Mesendoderm (in vitro differentiated cells): ENCODE data around the gene EHBP1.

Experiments used
- DNase-seq: peaks from one replicate; pipeline ENCODE4 v3.0.0; 2013
- H2AK5ac ChIP-seq: 2 replicates; pipeline ENCODE4 v1.6.1; 2013; ENCODE audit warnings: low read length, inconsistent platforms
- H2BK120ac ChIP-seq: 2 replicates; pipeline ENCODE4 v1.6.1; 2013; ENCODE audit warnings: low read depth, mild to moderate bottlenecking, low read length, moderate library complexity, mixed read lengths
- H2BK15ac ChIP-seq: replicated peaks from 2 replicates; pipeline ENCODE4 v1.6.1; 2013; ENCODE audit warnings: low read depth, mild to moderate bottlenecking, moderate library complexity
- H2BK5ac ChIP-seq: 2 replicates; pipeline ENCODE4 v1.6.1; 2013; ENCODE audit warnings: low read length, inconsistent platforms
- H3K18ac ChIP-seq: 2 replicates; pipeline ENCODE4 v1.6.1; 2013; ENCODE audit warnings: mild to moderate bottlenecking, low read length, mixed read lengths
- H3K23ac ChIP-seq: one replicate; pipeline ENCODE4 v1.6.1; 2013; ENCODE audit warnings: low read length
- H3K27ac ChIP-seq: 2 replicates; pipeline ENCODE4 v1.5.1; 2013; ENCODE audit warnings: low read depth, mild to moderate bottlenecking, inconsistent platforms, low read length, moderate library complexity
- H3K27me3 ChIP-seq: 2 replicates; pipeline ENCODE4 v1.6.1; 2013; ENCODE audit warnings: low read length, control low read depth, mild to moderate bottlenecking, inconsistent platforms; ENCODE audit not compliant: insufficient read depth, poor library complexity
- H3K36me3 ChIP-seq: 2 replicates; pipeline ENCODE4 v1.6.1; 2013; ENCODE audit warnings: low read length, inconsistent platforms; ENCODE audit not compliant: control insufficient read depth, insufficient read depth
- H3K4ac ChIP-seq: one replicate; pipeline ENCODE4 v1.6.1; 2013; ENCODE audit warnings: low read depth, mild to moderate bottlenecking, low read length, moderate library complexity
- H3K4me1 ChIP-seq: 2 replicates; pipeline ENCODE4 v1.6.1; 2013; ENCODE audit warnings: low read depth, low read length, inconsistent platforms; ENCODE audit not compliant: control insufficient read depth
- H3K4me2 ChIP-seq: 2 replicates; pipeline ENCODE4 v1.6.1; 2013; ENCODE audit warnings: low read length
- H3K4me3 ChIP-seq: 2 replicates; pipeline ENCODE4 v1.5.1; 2013; ENCODE audit warnings: mild to moderate bottlenecking, low read length
- H3K56ac ChIP-seq: one replicate; pipeline ENCODE4 v1.6.1; 2013; ENCODE audit warnings: low read length
- H3K79me1 ChIP-seq: 2 replicates; pipeline ENCODE4 v1.6.1; 2013; ENCODE audit warnings: low read length, inconsistent platforms
- H3K79me2 ChIP-seq: 2 replicates; pipeline ENCODE4 v1.6.1; 2013; ENCODE audit warnings: mild to moderate bottlenecking, low read length; ENCODE audit not compliant: control insufficient read depth, insufficient read depth
- H3K9ac ChIP-seq: 2 replicates; pipeline ENCODE4 v1.6.1; 2013; ENCODE audit warnings: low read length, inconsistent platforms
- H4K5ac ChIP-seq: one replicate; pipeline ENCODE4 v1.6.1; 2013; ENCODE audit warnings: low read length
- H4K8ac ChIP-seq: one replicate; pipeline ENCODE4 v1.6.1; 2013; ENCODE audit warnings: low read depth, mild to moderate bottlenecking, control low read depth, low read length, moderate library complexity
- WGBS: extraction: QIAGEN DNeasy Blood & Tissue Kit; methylation state at CpG from one replicate; pipeline ENCODE4 v1.1.7; 2013; ENCODE audit warnings: low lambda C conversion rate, missing lambda C conversion rate; ENCODE audit not compliant: insufficient coverage; ENCODE audit errors: extremely low coverage; 5-methylcytosine and 5-hydroxymethylcytosine counted together

The EHBP1 gene

GRCh38 chr2:62871506-62871905 is 166.0 kb downstream of the EHBP1 start:
- no peaks in the 10 kb centered on the region for H3K4me1 ChIP-seq
- DNase-seq, result no peak
- H2BK120ac ChIP-seq, result no peak overlapping the region
- H4K8ac ChIP-seq, result no peak overlapping the region
- H3K36me3 ChIP-seq, result no peaks in the 10 kb centered on the region
- H3K79me2 ChIP-seq, result no peaks in the 10 kb centered on the region
- no peak overlapping the region for H3K9ac ChIP-seq
- no peak overlapping the region for H3K18ac ChIP-seq
- H3K79me1 ChIP-seq, result no peaks in the 10 kb centered on the region
- H2AK5ac ChIP-seq, result no peak overlapping the region
- H3K4me2 ChIP-seq, result no peak overlapping the region
- no peak overlapping the region for H3K27ac ChIP-seq
- no peak overlapping the region for H3K4ac ChIP-seq
- H3K27me3 ChIP-seq, result no peaks in the 10 kb centered on the region
- H2BK15ac ChIP-seq, result no peak overlapping the region
- H4K5ac ChIP-seq, result no peak overlapping the region
- H3K23ac ChIP-seq, result no peak overlapping the region
- H3K4me3 ChIP-seq, result no peak overlapping the region
- no peak overlapping the region for H2BK5ac ChIP-seq
- H3K56ac ChIP-seq, result no peak overlapping the region
- no CpG with 5 or more reads among the region's 1 CpG for WGBS

- H4K8ac ChIP-seq, result no peak overlapping the region
- no CpG with 5 or more reads among the region's 3 CpGs for WGBS
- no peak for DNase-seq
Observed at GRCh38 chr2:62873603-62874002, 168.1 kb downstream of the EHBP1 start.

GRCh38 chr2:62874881-62875383 is 169.4 kb downstream of the EHBP1 start:
- Histone ChIP-seq H3K23ac (no peak overlapping the region), H3K18ac (no peak overlapping the region), H2BK15ac (no peak overlapping the region), H3K4me1 (no peaks in the 10 kb centered on the region), H2BK120ac (no peak overlapping the region), H2AK5ac (no peak overlapping the region), H3K27ac (no peak overlapping the region), H4K8ac (no peak overlapping the region), H3K79me1 (no peaks in the 10 kb centered on the region), H3K4me2 (no peak overlapping the region), H3K56ac (no peak overlapping the region), H4K5ac (no peak overlapping the region), H3K79me2 (no peaks in the 10 kb centered on the region), H3K36me3 (no peaks in the 10 kb centered on the region), H3K4ac (no peak overlapping the region), H3K9ac (no peak overlapping the region), H2BK5ac (no peak overlapping the region), H3K4me3 (no peak overlapping the region), H3K27me3 (no peaks in the 10 kb centered on the region)
- no CpG with 5 or more reads among the region's 6 CpGs for WGBS
- no peak for DNase-seq

More at GRCh38 chr2:62873603-62874002, 168.1 kb downstream of the EHBP1 start:
- H3K9ac ChIP-seq, result no peak overlapping the region
- no peak overlapping the region for H4K5ac ChIP-seq
- H3K4me3 ChIP-seq, result no peak overlapping the region
- no peak overlapping the region for H3K18ac ChIP-seq
- no peaks in the 10 kb centered on the region for H3K36me3 ChIP-seq
- H2BK5ac ChIP-seq, result no peak overlapping the region
- H2AK5ac ChIP-seq, result no peak overlapping the region
- H3K79me1 ChIP-seq, result no peaks in the 10 kb centered on the region
- no peak overlapping the region for H3K56ac ChIP-seq
- H3K4me2 ChIP-seq, result no peak overlapping the region
- no peak overlapping the region for H3K23ac ChIP-seq
- H3K27me3 ChIP-seq, result no peaks in the 10 kb centered on the region
- H2BK15ac ChIP-seq, result no peak overlapping the region
- no peaks in the 10 kb centered on the region for H3K4me1 ChIP-seq
- H3K79me2 ChIP-seq, result no peaks in the 10 kb centered on the region
- H3K4ac ChIP-seq, result no peak overlapping the region
- H3K27ac ChIP-seq, result no peak overlapping the region
- H2BK120ac ChIP-seq, result no peak overlapping the region

GRCh38 chr2:62881162-62881795 is 175.8 kb downstream of the EHBP1 start:
- H2BK15ac ChIP-seq, result no peak overlapping the region
- no peak overlapping the region for H3K4me2 ChIP-seq
- no peak overlapping the region for H3K4me3 ChIP-seq
- no peak overlapping the region for H2BK120ac ChIP-seq
- H3K36me3 ChIP-seq, result no peaks in the 10 kb centered on the region
- WGBS, result no CpG with 5 or more reads among the region's 4 CpGs
- H3K27ac ChIP-seq, result no peak overlapping the region
- no peaks in the 10 kb centered on the region for H3K79me1 ChIP-seq
- no peak overlapping the region for H4K5ac ChIP-seq
- no peaks in the 10 kb centered on the region for H3K79me2 ChIP-seq
- H2BK5ac ChIP-seq, result no peak overlapping the region
- H3K18ac ChIP-seq, result no peak overlapping the region
- no peak overlapping the region for H3K56ac ChIP-seq
- DNase-seq, result no peak
- no peak overlapping the region for H2AK5ac ChIP-seq
- no peak overlapping the region for H4K8ac ChIP-seq
- H3K9ac ChIP-seq, result no peak overlapping the region
- H3K4ac ChIP-seq, result no peak overlapping the region
- H3K27me3 ChIP-seq, result no peaks in the 10 kb centered on the region
- no peak overlapping the region for H3K23ac ChIP-seq
- no peaks in the 10 kb centered on the region for H3K4me1 ChIP-seq

GRCh38 chr2:62883629-62884028 is 178.1 kb downstream of the EHBP1 start:
- Histone ChIP-seq H3K4me3 (no peak overlapping the region), H2BK15ac (no peak overlapping the region), H4K5ac (no peak overlapping the region), H2AK5ac (no peak overlapping the region), H3K18ac (no peak overlapping the region), H3K4ac (no peak overlapping the region), H2BK120ac (no peak overlapping the region), H3K4me2 (no peak overlapping the region), H3K27ac (no peak overlapping the region), H2BK5ac (no peak overlapping the region), H3K56ac (no peak overlapping the region), H3K79me2 (no peaks in the 10 kb centered on the region), H4K8ac (no peak overlapping the region), H3K4me1 (no peaks in the 10 kb centered on the region), H3K9ac (no peak overlapping the region), H3K27me3 (no peaks in the 10 kb centered on the region), H3K36me3 (no peaks in the 10 kb centered on the region), H3K23ac (no peak overlapping the region), H3K79me1 (no peaks in the 10 kb centered on the region)
- DNase-seq, result no peak
- WGBS, result no CpG with 5 or more reads among the region's 7 CpGs

- no peaks in the 10 kb centered on the region for H3K79me2 ChIP-seq
- H3K79me1 ChIP-seq, result no peaks in the 10 kb centered on the region
Observed at GRCh38 chr2:62884086-62884485, 178.6 kb downstream of the EHBP1 start.

More at GRCh38 chr2:62884086-62884485, 178.6 kb downstream of the EHBP1 start:
- no peaks in the 10 kb centered on the region for H3K4me1 ChIP-seq
- no peak overlapping the region for H3K4ac ChIP-seq
- no peak overlapping the region for H3K23ac ChIP-seq
- H3K56ac ChIP-seq, result no peak overlapping the region
- no peak overlapping the region for H2AK5ac ChIP-seq
- no peak overlapping the region for H2BK5ac ChIP-seq
- no peak overlapping the region for H3K9ac ChIP-seq
- DNase-seq, result peak; percentile 39
- H3K27me3 ChIP-seq, result no peaks in the 10 kb centered on the region
- H3K27ac ChIP-seq, result no peak overlapping the region
- no peaks in the 10 kb centered on the region for H3K36me3 ChIP-seq
- H3K4me2 ChIP-seq, result no peak overlapping the region
- H3K4me3 ChIP-seq, result no peak overlapping the region
- H4K5ac ChIP-seq, result no peak overlapping the region
- no peak overlapping the region for H2BK120ac ChIP-seq
- H4K8ac ChIP-seq, result no peak overlapping the region
- H3K18ac ChIP-seq, result no peak overlapping the region
- H2BK15ac ChIP-seq, result no peak overlapping the region
- WGBS, result no CpG with 5 or more reads among the region's 2 CpGs
